ENCODE results near the gene RTP3. TPM values are rescaled to one million over a fixed set of nuclear protein-coding genes. Genes with fewer than 3 reads are reported as not detected.

RTP3 gene
- total and polyA plus RNA-seq, 4 donors = 1.0 to 61.7 (median 26.6) TPM

DNA sequence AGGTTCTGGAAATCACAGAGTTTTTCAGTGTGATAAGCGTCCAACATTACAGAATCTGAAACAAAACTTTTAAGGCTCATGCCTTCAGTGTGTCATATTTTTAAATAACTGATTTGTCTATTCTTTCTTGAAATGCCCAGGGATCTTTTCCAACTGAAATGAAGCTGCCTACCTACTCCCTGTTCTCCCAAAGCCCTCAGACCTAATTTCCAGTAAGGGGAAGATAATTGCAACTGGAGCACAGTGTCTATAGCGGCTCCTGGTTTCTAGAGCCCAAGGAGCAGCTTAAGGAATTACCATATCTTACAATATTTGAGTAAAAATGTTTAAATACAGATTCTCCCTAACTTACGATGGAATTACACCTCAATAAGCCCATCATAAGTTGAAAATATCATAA, 35.3 kb downstream of the RTP3 start:
- no peak overlapping the region for H3K27ac ChIP-seq (ENCODE audit: low read depth in 1 of 2, low read length in 2 of 2)
- no peaks in the 10 kb centered on the region for H3K36me3 ChIP-seq (ENCODE audit: control insufficient read depth in 4 of 4, insufficient read depth in 3 of 4, low read depth in 1 of 4, low read length in 3 of 4)
- H3K9ac ChIP-seq (ENCODE audit: low read depth in 1 of 2, low read length in 2 of 2) = no peak overlapping the region
- no peak overlapping the region for H3K4me3 ChIP-seq (ENCODE audit: low read depth in 1 of 3, low read length in 3 of 3)
- WGBS = 96% methylated on average over 3 of the region's 3 CpGs
- TF ChIP-seq TAF1 (conservative IDR thresholded peaks at IDR 0.05) = no peak
- no peak for TF ChIP-seq NR2F2 (IDR thresholded peaks at IDR 0.05)
- TF ChIP-seq RXRA (IDR thresholded peaks at IDR 0.05) = no peak
- no peak for TF ChIP-seq RAD21 (IDR thresholded peaks at IDR 0.05)
- no peak for TF ChIP-seq HNF4G (IDR thresholded peaks at IDR 0.05)
- no peak for DNase-seq (ENCODE audit: low spot score)
- no peaks in the 10 kb centered on the region for H3K9me3 ChIP-seq (ENCODE audit: control insufficient read depth in 4 of 4, low read length in 3 of 4)
- H3K4me1 ChIP-seq (ENCODE audit: control insufficient read depth in 4 of 4, insufficient read depth in 4 of 4, low read length in 3 of 4) = peaks cover 0 to 9% (median 4%) of the 10 kb centered on the region in 4 donors
- no peaks in the 10 kb centered on the region for H3K27me3 ChIP-seq (ENCODE audit: control insufficient read depth in 4 of 4, insufficient read depth in 4 of 4, low read length in 3 of 4)

DNA sequence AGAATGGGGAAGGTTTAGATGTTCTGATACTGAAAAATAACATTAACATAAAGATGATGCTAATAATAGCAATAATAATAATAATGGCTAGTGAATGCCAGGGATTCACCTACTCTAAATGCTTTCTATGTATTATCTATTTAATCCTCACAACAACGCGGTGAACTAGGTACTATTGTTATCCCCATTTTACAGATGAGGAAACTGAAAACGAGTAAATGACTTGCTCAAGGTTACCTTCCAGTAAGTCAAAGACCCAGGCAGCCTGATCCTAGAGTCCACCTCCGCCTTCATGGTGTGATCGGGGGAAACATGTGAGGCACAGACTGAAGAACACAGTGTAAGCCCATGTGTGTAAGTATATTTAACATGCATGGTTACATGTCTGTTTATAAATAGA, 38.0 kb downstream of the RTP3 start:
- Histone ChIP-seq H3K9ac (ENCODE audit: low read depth in 1 of 2, low read length in 2 of 2) (no peak overlapping the region), H3K27ac (ENCODE audit: low read depth in 1 of 2, low read length in 2 of 2) (no peak overlapping the region), H3K4me1 (ENCODE audit: control insufficient read depth in 4 of 4, insufficient read depth in 4 of 4, low read length in 3 of 4) (peaks cover 0 to 9% (median 4%) of the 10 kb centered on the region in 4 donors), H3K9me3 (ENCODE audit: control insufficient read depth in 4 of 4, low read length in 3 of 4) (no peaks in the 10 kb centered on the region), H3K4me3 (ENCODE audit: low read depth in 1 of 3, low read length in 3 of 3) (no peak overlapping the region), H3K36me3 (ENCODE audit: control insufficient read depth in 4 of 4, insufficient read depth in 3 of 4, low read depth in 1 of 4, low read length in 3 of 4) (no peaks in the 10 kb centered on the region), H3K27me3 (ENCODE audit: control insufficient read depth in 4 of 4, insufficient read depth in 4 of 4, low read length in 3 of 4) (no peaks in the 10 kb centered on the region)
- WGBS = 85% methylated on average over 5 of the region's 5 CpGs
- no peak for TF ChIP-seq HNF4G (IDR thresholded peaks at IDR 0.05)
- TF ChIP-seq, protein P1, sequence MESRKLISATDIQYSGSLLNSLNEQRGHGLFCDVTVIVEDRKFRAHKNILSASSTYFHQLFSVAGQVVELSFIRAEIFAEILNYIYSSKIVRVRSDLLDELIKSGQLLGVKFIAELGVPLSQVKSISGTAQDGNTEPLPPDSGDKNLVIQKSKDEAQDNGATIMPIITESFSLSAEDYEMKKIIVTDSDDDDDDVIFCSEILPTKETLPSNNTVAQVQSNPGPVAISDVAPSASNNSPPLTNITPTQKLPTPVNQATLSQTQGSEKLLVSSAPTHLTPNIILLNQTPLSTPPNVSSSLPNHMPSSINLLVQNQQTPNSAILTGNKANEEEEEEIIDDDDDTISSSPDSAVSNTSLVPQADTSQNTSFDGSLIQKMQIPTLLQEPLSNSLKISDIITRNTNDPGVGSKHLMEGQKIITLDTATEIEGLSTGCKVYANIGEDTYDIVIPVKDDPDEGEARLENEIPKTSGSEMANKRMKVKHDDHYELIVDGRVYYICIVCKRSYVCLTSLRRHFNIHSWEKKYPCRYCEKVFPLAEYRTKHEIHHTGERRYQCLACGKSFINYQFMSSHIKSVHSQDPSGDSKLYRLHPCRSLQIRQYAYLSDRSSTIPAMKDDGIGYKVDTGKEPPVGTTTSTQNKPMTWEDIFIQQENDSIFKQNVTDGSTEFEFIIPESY (IDR thresholded peaks at IDR 0.05) = no peak
- TF ChIP-seq, protein P2, sequence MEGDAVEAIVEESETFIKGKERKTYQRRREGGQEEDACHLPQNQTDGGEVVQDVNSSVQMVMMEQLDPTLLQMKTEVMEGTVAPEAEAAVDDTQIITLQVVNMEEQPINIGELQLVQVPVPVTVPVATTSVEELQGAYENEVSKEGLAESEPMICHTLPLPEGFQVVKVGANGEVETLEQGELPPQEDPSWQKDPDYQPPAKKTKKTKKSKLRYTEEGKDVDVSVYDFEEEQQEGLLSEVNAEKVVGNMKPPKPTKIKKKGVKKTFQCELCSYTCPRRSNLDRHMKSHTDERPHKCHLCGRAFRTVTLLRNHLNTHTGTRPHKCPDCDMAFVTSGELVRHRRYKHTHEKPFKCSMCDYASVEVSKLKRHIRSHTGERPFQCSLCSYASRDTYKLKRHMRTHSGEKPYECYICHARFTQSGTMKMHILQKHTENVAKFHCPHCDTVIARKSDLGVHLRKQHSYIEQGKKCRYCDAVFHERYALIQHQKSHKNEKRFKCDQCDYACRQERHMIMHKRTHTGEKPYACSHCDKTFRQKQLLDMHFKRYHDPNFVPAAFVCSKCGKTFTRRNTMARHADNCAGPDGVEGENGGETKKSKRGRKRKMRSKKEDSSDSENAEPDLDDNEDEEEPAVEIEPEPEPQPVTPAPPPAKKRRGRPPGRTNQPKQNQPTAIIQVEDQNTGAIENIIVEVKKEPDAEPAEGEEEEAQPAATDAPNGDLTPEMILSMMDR (IDR thresholded peaks at IDR 0.05; ENCODE audit: low read depth, low read length, missing input control) = no peak
- no peak for TF ChIP-seq RXRA (IDR thresholded peaks at IDR 0.05)
- TF ChIP-seq SP1 (IDR thresholded peaks at IDR 0.05) = no peak
- no peak for TF ChIP-seq YY1 (IDR thresholded peaks at IDR 0.05)
- no peak for TF ChIP-seq EGR1 (IDR thresholded peaks at IDR 0.05; ENCODE audit: low read depth in 2 of 2)
- TF ChIP-seq, protein P3, sequence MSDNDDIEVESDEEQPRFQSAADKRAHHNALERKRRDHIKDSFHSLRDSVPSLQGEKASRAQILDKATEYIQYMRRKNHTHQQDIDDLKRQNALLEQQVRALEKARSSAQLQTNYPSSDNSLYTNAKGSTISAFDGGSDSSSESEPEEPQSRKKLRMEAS (IDR thresholded peaks at IDR 0.05) = no peak
- TF ChIP-seq HNF4A (conservative IDR thresholded peaks at IDR 0.05) = no peak
- TF ChIP-seq, protein P4, sequence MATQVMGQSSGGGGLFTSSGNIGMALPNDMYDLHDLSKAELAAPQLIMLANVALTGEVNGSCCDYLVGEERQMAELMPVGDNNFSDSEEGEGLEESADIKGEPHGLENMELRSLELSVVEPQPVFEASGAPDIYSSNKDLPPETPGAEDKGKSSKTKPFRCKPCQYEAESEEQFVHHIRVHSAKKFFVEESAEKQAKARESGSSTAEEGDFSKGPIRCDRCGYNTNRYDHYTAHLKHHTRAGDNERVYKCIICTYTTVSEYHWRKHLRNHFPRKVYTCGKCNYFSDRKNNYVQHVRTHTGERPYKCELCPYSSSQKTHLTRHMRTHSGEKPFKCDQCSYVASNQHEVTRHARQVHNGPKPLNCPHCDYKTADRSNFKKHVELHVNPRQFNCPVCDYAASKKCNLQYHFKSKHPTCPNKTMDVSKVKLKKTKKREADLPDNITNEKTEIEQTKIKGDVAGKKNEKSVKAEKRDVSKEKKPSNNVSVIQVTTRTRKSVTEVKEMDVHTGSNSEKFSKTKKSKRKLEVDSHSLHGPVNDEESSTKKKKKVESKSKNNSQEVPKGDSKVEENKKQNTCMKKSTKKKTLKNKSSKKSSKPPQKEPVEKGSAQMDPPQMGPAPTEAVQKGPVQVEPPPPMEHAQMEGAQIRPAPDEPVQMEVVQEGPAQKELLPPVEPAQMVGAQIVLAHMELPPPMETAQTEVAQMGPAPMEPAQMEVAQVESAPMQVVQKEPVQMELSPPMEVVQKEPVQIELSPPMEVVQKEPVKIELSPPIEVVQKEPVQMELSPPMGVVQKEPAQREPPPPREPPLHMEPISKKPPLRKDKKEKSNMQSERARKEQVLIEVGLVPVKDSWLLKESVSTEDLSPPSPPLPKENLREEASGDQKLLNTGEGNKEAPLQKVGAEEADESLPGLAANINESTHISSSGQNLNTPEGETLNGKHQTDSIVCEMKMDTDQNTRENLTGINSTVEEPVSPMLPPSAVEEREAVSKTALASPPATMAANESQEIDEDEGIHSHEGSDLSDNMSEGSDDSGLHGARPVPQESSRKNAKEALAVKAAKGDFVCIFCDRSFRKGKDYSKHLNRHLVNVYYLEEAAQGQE (IDR thresholded peaks at IDR 0.05) = no peak
- TF ChIP-seq RAD21 (IDR thresholded peaks at IDR 0.05) = no peak
- no peak for TF ChIP-seq JUND (IDR thresholded peaks at IDR 0.05)
- TF ChIP-seq GABPA (IDR thresholded peaks at IDR 0.05 in 1 of 2, conservative IDR thresholded peaks at IDR 0.05 in 1 of 2) = no peak
- TF ChIP-seq, protein P5, sequence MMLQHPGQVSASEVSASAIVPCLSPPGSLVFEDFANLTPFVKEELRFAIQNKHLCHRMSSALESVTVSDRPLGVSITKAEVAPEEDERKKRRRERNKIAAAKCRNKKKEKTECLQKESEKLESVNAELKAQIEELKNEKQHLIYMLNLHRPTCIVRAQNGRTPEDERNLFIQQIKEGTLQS (IDR thresholded peaks at IDR 0.05) = no peak
- DNase-seq (ENCODE audit: low spot score) = no peak

All from liver (tissue), 9 donors.